ENCODE results near the gene TMSB10.

DNA sequence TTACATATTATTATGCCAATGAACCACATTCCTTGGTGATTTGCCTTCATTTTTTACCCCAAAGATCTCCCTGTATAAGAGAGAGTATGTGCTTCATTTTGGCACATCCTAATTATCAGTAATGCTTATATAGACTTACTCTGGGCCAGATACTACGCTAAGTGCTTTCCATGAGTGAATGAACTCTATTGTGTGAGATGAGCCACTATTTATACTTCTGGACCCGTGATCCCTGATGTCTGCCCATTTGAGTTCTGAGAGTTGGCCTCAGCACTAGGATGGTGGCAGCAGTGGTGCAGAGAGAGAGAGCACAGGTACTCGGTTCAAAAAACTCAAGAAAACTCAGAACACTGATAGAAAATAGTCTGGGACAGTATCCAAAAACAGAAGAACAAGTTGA, 48.1 kb downstream of the TMSB10 start:
- TF ChIP-seq, protein P1, sequence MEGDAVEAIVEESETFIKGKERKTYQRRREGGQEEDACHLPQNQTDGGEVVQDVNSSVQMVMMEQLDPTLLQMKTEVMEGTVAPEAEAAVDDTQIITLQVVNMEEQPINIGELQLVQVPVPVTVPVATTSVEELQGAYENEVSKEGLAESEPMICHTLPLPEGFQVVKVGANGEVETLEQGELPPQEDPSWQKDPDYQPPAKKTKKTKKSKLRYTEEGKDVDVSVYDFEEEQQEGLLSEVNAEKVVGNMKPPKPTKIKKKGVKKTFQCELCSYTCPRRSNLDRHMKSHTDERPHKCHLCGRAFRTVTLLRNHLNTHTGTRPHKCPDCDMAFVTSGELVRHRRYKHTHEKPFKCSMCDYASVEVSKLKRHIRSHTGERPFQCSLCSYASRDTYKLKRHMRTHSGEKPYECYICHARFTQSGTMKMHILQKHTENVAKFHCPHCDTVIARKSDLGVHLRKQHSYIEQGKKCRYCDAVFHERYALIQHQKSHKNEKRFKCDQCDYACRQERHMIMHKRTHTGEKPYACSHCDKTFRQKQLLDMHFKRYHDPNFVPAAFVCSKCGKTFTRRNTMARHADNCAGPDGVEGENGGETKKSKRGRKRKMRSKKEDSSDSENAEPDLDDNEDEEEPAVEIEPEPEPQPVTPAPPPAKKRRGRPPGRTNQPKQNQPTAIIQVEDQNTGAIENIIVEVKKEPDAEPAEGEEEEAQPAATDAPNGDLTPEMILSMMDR (IDR thresholded peaks at IDR 0.05) = no peak
- no peak for TF ChIP-seq POLR2A (IDR thresholded peaks at IDR 0.05)

Measured in uterus (tissue), 2 donors.